ENCODE results near the gene STK31.
"Not testable (repeated sequence)": the region's sequence is repeated elsewhere in the genome, so short reads cannot be mapped to it uniquely, and the experiment has no call there.

Gene STK31

GRCh38 chr7:23713285-23714149 is 3.5 kb downstream of the STK31 start:
- FAIRE-seq, result peak; percentile 35

DNA sequence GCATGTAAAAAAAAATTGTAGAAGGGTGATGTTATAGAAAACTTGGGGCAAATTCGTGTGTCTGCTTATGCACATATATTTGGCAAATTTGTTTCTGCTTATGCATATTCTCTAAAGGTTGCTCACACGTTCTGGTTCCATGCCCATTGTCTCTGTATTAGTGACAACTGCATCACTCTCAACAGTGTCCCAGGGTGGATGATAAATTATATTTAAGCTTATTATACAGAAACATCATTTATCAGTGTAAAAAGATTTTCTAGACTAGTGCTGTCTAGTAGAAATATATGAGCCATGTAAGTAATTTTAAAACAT is 4.1 kb downstream of the STK31 start:
- no peak for FAIRE-seq

GRCh38 chr7:23714579-23714978 is 4.6 kb downstream of the STK31 start:
- no peak for FAIRE-seq

- FAIRE-seq, result no peak
These were observed 5.1 kb downstream of the STK31 start for GRCh38 chr7:23715099-23715498.

GRCh38 chr7:23717788-23718187 is 7.8 kb downstream of the STK31 start:
- no peak for FAIRE-seq

- no peak for FAIRE-seq
These were observed 11.4 kb downstream of the STK31 start for GRCh38 chr7:23721456-23721855.

- FAIRE-seq, result not testable (repeated sequence)
These were observed 12.7 kb downstream of the STK31 start for GRCh38 chr7:23722587-23723216.

DNA sequence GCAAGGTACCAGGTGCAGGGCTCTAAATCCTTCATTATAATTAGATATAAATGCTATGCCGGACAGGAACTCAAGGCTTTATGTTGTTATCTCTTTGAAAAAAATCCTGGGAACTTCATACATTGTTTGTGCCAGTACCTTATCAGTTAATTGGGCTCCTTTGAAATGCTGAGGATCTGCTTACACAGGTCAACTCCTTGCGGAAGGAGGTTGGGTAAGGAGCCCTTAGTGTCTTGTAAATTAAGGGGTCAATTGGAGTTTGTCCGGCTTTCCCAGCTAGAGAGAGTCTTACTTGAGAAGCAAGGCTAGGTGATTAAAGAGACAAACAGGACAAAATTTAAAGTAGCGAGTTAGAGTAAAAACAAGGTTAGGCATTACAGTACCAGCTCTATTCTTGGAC is 14.1 kb downstream of the STK31 start:
- not testable (repeated sequence) for FAIRE-seq

GRCh38 chr7:23742051-23742450 is 32.0 kb downstream of the STK31 start:
- no peak for FAIRE-seq

GRCh38 chr7:23743226-23743625 is 33.2 kb downstream of the STK31 start:
- no peak for FAIRE-seq

DNA sequence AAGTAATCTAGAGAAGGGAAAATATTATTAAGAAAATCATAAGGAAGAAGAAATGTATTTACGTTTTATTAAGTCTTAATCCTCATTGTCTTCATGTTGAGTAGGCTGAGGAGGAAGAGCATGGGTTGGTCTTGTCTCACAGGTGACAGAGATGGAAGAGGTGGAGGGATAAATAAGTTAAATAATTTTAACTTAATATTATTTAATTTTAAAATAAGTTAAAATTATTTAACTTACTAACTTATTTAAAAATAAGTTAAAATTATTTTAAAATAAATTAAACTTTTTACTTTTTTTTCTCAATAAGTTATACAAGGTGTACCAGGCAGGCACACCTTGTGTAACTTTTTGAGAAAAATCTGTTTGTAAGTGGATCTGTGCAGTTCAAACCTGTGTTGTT is 36.6 kb downstream of the STK31 start:
- peak; percentile 52 for FAIRE-seq

- no peak for FAIRE-seq
These were observed 41.8 kb downstream of the STK31 start for GRCh38 chr7:23751852-23752251.

DNA sequence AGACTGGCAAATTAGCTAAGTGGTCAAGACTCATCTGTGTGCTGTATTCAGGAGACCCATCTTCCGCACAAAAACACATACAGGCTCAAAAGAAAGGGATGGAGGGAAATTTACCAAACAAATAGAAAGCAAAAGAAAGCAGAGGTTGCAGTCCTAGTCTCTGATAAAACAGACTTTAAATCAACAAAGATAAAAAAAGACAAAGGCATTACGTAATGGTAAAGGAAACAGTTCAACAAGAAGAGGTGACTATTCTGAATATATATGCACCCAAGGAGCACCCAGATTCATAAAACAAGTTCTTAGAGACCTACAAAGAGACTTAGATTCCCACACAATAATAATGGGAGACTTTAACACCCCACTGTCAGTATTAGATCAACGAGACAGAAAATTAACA is 48.8 kb downstream of the STK31 start:
- not testable (repeated sequence) for FAIRE-seq

GRCh38 chr7:23759671-23760391 is 49.8 kb downstream of the STK31 start:
- FAIRE-seq, result no peak

DNA sequence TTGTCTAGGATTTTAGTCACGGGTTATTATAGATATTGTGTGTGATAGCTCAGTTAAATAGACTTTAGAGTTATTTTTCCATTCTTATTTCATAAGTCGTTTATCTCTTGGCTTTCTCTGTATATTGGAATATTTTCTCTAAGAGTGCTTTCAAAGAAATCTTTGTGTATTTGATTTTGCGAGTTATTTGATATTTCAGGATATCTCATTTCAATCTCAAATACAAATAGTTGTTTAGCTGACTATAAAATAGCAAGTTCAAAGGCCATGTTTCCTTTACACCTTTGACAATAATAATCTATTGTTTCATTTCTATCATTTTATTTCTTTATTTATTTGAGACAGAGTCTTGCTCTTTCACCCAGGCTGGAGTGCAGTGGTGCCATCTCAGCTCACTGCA is 55.9 kb downstream of the STK31 start:
- no peak for FAIRE-seq

DNA sequence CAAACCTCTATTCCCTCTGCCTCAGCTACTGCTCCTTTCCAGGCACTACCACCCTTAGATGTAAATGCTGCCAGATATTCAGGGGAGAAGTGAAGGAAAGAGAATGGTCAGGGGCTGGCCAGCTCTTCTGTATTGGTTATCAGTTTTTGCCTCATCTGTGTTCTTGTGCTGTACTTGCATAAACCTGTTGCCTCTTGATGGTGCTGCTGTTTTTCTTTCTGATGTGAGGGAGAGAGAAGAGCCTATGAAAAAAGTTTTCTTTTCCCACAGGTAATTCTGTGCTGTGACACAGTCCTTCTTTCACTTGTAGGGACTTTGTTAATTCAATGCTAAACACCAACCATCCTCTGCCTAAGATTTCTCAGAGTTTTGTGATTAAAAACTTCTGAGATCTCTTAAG is 57.5 kb downstream of the STK31 start:
- FAIRE-seq, result no peak

GRCh38 chr7:23768022-23768421 is 58.0 kb downstream of the STK31 start:
- no peak for FAIRE-seq

DNA sequence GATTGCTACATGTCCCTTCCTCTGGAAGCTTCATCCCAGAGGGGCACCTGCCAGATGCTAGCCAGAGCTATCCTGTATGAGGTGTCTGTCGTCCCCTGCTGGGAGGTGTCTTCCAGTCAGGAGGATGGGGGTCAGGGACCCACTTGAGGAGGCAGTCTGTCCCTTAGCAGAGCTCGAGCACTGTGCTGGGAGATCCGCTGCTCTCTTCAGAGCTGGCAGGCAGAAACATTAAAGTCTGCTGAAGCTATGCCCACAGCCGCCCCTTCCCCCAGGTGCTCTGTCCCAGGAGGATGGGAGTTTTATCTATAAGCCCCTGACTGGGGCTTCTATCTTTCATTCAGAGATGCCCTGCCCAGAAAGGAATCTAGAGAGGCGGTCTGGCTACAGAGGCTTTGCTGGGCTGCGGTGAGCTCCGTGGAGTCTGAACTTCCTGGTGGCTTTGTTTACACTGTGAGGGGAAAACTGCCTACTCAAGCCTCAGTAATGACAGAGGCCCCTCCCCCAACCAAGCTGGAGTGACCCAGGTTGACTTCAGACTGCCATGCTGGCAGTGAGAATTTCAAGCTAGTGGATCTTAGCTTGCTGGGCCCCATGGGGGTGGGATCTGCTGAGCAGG is 69.3 kb downstream of the STK31 start:
- not testable (repeated sequence) for FAIRE-seq

DNA sequence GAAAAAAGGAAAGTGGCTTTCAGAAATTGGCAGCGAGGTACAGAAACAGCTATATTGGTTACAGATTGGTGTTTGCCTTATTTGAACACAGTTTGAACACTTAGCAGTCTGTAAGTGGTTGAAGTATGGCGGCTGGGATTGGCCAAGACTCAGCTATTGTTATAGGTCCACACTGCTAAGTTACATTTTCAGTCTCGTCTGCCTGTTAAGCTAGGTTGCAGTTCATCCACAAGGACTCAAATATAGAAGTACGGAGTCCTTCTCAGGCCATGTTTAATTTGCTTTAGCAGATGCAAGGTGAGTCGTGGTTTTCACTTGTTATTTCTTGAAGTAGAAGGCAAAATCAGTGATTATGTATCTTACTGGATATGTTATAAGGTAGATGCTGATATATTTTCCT is 73.1 kb downstream of the STK31 start:
- no peak for FAIRE-seq

GRCh38 chr7:23787272-23787671 is 77.3 kb downstream of the STK31 start:
- FAIRE-seq, result no peak

GRCh38 chr7:23788843-23789242 is 78.8 kb downstream of the STK31 start:
- FAIRE-seq, result no peak

GRCh38 chr7:23791721-23792120 is 81.7 kb downstream of the STK31 start:
- FAIRE-seq, result no peak

DNA sequence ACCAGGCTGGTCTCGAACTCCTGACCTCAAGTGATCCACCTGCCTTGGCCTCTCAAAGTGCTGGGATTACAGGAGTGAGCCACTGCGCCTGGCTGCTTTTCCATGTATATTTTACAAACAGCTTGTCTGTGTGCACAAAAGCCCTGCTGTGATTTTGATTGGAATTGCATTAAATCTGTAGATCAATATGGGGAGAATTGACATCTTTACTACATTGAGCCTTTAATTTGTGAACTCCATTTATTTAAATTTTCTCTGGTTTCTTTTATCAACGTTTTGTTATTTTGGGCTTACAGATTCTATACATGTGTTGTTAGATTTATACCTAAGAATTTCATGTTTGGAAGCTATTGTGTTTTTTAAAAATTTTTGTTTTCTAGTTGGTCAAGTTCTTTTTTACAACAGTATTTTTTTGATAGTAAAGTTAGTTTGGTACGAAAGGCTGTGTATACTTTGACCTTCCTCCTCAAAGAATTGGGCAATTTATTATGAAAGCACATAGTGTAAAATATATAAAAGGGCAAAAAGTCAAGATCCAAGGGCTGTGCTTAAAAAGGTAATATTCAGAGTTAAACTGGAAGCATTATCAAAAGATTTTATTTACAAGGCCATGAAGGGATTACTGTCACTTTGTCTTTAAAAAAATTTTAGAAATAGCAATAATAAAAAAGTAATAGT is 92.8 kb downstream of the STK31 start:
- FAIRE-seq, result no peak
